ENCODE data around the gene LAMC1. TPM values are rescaled to one million over a fixed set of nuclear protein-coding genes. Genes with fewer than 3 reads are reported as not detected.

The LAMC1 gene
- total RNA-seq, 1 experiment from 2014 or later = 61.2 TPM

DNA sequence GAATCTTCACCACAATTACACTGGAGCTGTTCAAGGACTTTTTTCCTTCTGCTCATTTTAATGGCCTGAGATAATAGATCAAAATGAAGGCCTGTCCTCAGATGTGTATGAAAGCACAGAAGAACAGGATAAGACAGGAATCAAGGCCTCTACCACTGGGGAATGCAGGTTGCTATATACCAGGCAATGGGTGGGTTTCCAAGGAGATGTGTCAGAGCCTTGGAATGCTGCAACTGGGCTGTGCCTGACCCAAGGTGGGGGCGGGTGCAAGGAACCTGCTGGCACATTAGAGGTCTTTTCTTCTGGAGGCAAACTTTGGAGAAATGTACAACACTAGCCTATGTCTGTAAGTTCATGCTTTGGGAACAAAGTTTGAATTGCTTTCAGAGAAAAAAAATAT is 141.1 kb downstream of the LAMC1 start:
- intact Hi-C loops (cut with micrococcal nuclease) = no loop called here
- H3K27ac ChIP-seq (ENCODE audit: low read depth, low read length) = peak overlapping the region; percentile 54; the same call in 1 of the 2 replicates
- ATAC-seq (peak; percentile 74), DNase-seq (ENCODE audit: low read depth, low spot score) (peak; percentile 79)
- ChIA-PET RAD21 (ENCODE audit: low non-redundant PET in 1 of 2, low total read pairs in 2 of 2, uncharacterized antibody in 2 of 2, unreplicated experiment in 2 of 2) (no interaction called here), CTCF (interaction anchor here (0.9 kb wide), 1 partner anchor 202 kb away, joined by 3 read pairs; no protein-coding TSS in a partner anchor), POLR2A (interaction anchor here (0.6 kb wide), 1 partner anchor 18 kb away, joined by 3 read pairs; no protein-coding TSS in a partner anchor)
- H3K79me2 ChIP-seq (ENCODE audit: insufficient read depth, low read length) = no peaks in the 10 kb centered on the region
- H3K36me3 ChIP-seq (ENCODE audit: control insufficient read depth in 1 of 2, insufficient read depth in 2 of 2, low read length in 2 of 2) = no peaks in the 10 kb centered on the region
- peaks cover 39 to 65% of the 10 kb centered on the region in 2 experiments for H3K4me1 ChIP-seq (ENCODE audit: control insufficient read depth in 1 of 2, insufficient read depth in 2 of 2, low read length in 2 of 2)
- no TSS peak for BruUV-seq (replicated peaks)
- TF ChIP-seq, protein P1, sequence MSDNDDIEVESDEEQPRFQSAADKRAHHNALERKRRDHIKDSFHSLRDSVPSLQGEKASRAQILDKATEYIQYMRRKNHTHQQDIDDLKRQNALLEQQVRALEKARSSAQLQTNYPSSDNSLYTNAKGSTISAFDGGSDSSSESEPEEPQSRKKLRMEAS (IDR thresholded peaks at IDR 0.05) = peak; percentile 29; the same call in 1 of the 2 replicates
- TF ChIP-seq ELF1 (IDR thresholded peaks at IDR 0.05; ENCODE audit: borderline replicate concordance, low read depth) = no peak
- peak; percentile 21; the same call in 1 of the 2 replicates for TF ChIP-seq RAD21 (IDR thresholded peaks at IDR 0.05; ENCODE audit: low read depth)
- peak; percentile 89 for TF ChIP-seq EGR1 (IDR thresholded peaks at IDR 0.05; ENCODE audit: low read depth)
- peak; percentile 85 for TF ChIP-seq FOSL1 (IDR thresholded peaks at IDR 0.05; ENCODE audit: low read depth)
- peak; percentile 45 for TF ChIP-seq POLR2AphosphoS5 (IDR thresholded peaks at IDR 0.05; ENCODE audit: low read depth, low read length)
- peak; percentile 77 for TF ChIP-seq SP1 (IDR thresholded peaks at IDR 0.05; ENCODE audit: low read depth)
- peak; percentile 40; the same call in 1 of the 2 replicates for TF ChIP-seq CEBPB (IDR thresholded peaks at IDR 0.05; ENCODE audit: low read depth)
- TF ChIP-seq TCF7L2 (IDR thresholded peaks at IDR 0.05; ENCODE audit: borderline replicate concordance, extremely low read depth, insufficient read depth, insufficient read length) = peak; percentile 43
- peak; percentile 83 for TF ChIP-seq JUND (IDR thresholded peaks at IDR 0.05)
- TF ChIP-seq CBX3 (IDR thresholded peaks at IDR 0.05; ENCODE audit: low read depth) = peak; percentile 80; the same call in 1 of the 2 replicates
- TF ChIP-seq YY1 (IDR thresholded peaks at IDR 0.05; ENCODE audit: extremely low read depth, insufficient replicate concordance, low read depth, low read length) = peak; percentile 21
- TF ChIP-seq SIN3A (IDR thresholded peaks at IDR 0.05; ENCODE audit: low read depth) = no peak
- no peak for TF ChIP-seq ZNF274 (IDR thresholded peaks at IDR 0.05; ENCODE audit: low read depth, low read length)
- no peaks in the 10 kb centered on the region for H3K9me3 ChIP-seq (ENCODE audit: control insufficient read depth in 1 of 2, insufficient read depth in 1 of 2, low read depth in 1 of 2, low read length in 2 of 2)
- peak overlapping the region; percentile 71 for H3K4me2 ChIP-seq (ENCODE audit: low read length)
- no peaks in the 10 kb centered on the region for H3K9me2 ChIP-seq (ENCODE audit: insufficient read depth)
- H3K9ac ChIP-seq (ENCODE audit: low read length) = peak overlapping the region; percentile 39
- peak overlapping the region in 1 of 2 experiments; percentile 9; a peak in 2 of 4 replicates for H3K4me3 ChIP-seq (replicated peaks in 1 of 2; ENCODE audit: low read depth in 1 of 2, low read length in 2 of 2)
- no peaks in the 10 kb centered on the region for H3K27me3 ChIP-seq (ENCODE audit: insufficient read depth, low read length)
- peak overlapping the region; percentile 52 for H2AFZ ChIP-seq (ENCODE audit: low read depth, low read length, poor library complexity, severe bottlenecking)
- no peaks in the 10 kb centered on the region for H4K20me1 ChIP-seq (ENCODE audit: insufficient read depth)

All from HCT116 (cell line).